Pancreas (tissue), 10 donors: Measurements from ENCODE around the gene GPX4. TPM values are rescaled to one million over a fixed set of nuclear protein-coding genes. Genes with fewer than 3 reads are reported as not detected.
A peak's percentile ranks its signal among the peaks of the same experiment; 100 is the strongest.

Experiments
- ATAC-seq, 4 donors: fragments of 200-7000 bp; cut with Tn5 transposase; one replicate each; pipeline versions ENCODE4 v1.8.0 to v1.9.1; 2020; ENCODE audit warnings: mild to moderate bottlenecking in 4 of 4, moderate library complexity in 4 of 4
- DNase-seq, 6 donors: peaks; one replicate each; pipeline ENCODE4 v3.0.0-alpha.2; 2020
- FAIRE-seq: peaks from 2 replicates; lab custom pipeline; 2012; peaks lifted over from hg19 to GRCh38; lab: Jason Lieb, UNC
- H3K27ac ChIP-seq, 4 donors: fragments of 200-600 bp; sonication (generic); 1 replicate in 3 of 4; 2 replicates in 1 of 4; pipeline versions ENCODE4 v1.5.0 to v1.8.0; 2020
- H3K27me3 ChIP-seq, 4 donors: fragments of 200-600 bp; one replicate each; pipeline ENCODE4 v1.8.0; 2021
- H3K36me3 ChIP-seq, 3 donors: fragments of 200-600 bp; sonication (generic) in 1 of 3; one replicate each; pipeline versions ENCODE4 v1.5.0 to v1.8.0; 2020 to 2021
- H3K4me1 ChIP-seq, 3 donors: fragments of 200-600 bp; one replicate each; pipeline ENCODE4 v1.8.0; 2021
- H3K4me3 ChIP-seq, 4 donors: fragments of 200-600 bp; sonication (generic) in 2 of 4; one replicate each; pipeline versions ENCODE4 v1.5.0 to v1.8.0; 2020 to 2021
- H3K9me3 ChIP-seq, 4 donors: fragments of 200-600 bp; one replicate each; pipeline ENCODE4 v1.8.0; 2021
- CTCF ChIP-seq, 4 donors: fragments of 200-600 bp; sonication (generic) in 3 of 4; IDR thresholded peaks; one replicate each; pipeline versions ENCODE4 v1.5.0 to v1.8.0; 2021; ENCODE audit warnings: antibody characterized with exemption in 4 of 4
- WGBS, 2 donors: extraction: QIAGEN DNeasy Blood & Tissue Kit; methylation state at CpG; one replicate each; pipeline ENCODE4 v1.1.7; 2013; 5-methylcytosine and 5-hydroxymethylcytosine counted together
- intact Hi-C, 3 donors: fragments of 100-400 bp; cut with DNase I; formaldehyde crosslinking; loops; one replicate each; pipeline versions ENCODE4 v1.11.1 to v1.14.2; 2022
- polyA plus RNA-seq, 2 donors: library from polyadenylated mRNA; stranded (reverse); fragments of 200-250 nt; gene quantifications; one replicate each; pipeline ENCODE4 v1.2.3, GENCODE V29; 2013
- total RNA-seq, 6 donors: library from RNA; stranded (reverse); fragmentation: NEBNext Ultra II Directional in 4 of 6; extraction: Animal tissue kit (Norgen Biotek cat#: 25700) in 4 of 6; gene quantifications; one replicate each; pipeline versions ENCODE4 v1.2.1 to v1.2.4, GENCODE V29; 2021 to 2023
- donor health status: healthy with polysubstance abuse.
- donor health status: DM: no; HTN: no; CAD: no; lungs with moderate emphysema.
- donor health status: DM: no; HTN: no; CAD: no.
- donor health status: control.
- donor health status: control.
- donor health status: Bipolar disorder and iron deficiency.
- donor health status: DM: yes; HTN: yes; CAD: no.
- donor health status: DM: no; HTN: no; CAD: no.
- donor health status: DM: no; HTN: no; CAD: no.
- donor health status: DM: yes; HTN: yes; CAD: no.

The GPX4 gene
- total and polyA plus RNA-seq, 8 donors: 48.8 to 290 (median 76.8) TPM

DNA sequence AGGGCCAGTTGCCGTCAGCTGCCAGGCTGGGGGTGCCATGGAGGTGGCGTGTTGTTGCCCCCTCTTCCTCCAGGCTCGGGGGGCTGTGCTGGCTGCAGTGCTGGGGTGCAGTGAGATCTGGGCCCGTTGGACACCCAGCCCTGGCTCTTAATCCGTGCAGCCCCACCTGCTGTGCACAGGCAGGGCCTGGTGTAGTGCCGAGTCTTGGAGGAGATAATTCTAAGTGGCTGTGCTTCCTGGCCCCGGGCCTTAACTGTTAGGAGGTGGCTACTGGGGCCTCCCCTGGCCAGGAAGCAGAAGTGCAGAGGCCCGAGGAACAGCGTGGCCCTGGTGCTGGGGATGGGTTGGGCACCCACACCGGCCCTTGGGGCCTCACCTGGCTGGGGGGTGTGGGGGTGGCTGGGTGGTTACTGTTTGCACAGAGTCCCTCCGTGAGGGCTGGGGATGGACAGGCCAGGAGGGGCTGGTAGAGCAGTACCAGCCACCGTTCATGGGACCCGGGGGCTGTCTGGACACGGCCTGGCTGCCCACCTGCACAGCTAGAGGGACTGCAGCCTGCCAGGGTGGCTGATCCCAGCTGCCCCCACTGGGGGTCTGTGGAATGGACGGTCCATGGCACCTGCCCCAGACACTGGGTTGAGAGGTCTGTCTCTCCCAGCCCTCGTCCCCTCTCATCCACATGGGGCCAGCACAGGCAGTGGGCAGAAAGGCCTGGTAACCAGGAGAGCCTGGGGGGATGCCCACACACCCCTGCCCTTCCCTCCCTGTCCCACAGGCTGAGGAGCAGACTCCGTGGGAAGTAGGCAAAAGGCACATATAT lies 3.3 kb downstream of the GPX4 start:
- Histone ChIP-seq H3K4me1 (peaks cover 7 to 13% (median 13%) of the 10 kb centered on the region in 3 donors), H3K9me3 (no peaks in the 10 kb centered on the region), H3K4me3 (no peak overlapping the region), H3K27ac (no peak overlapping the region), H3K36me3 (peaks cover 0 to 17% (median 0%) of the 10 kb centered on the region in 3 donors), H3K27me3 (no peaks in the 10 kb centered on the region)
- intact Hi-C loops: no loop called here
- WGBS, 2 donors: 66 to 73% methylated on average over 16 to 17 of the region's 17 CpGs
- no peak for TF ChIP-seq CTCF (IDR thresholded peaks at IDR 0.05)
- FAIRE-seq (no peak), ATAC-seq (no peak), DNase-seq (peak in 2 of 6 donors; percentile 52 to 82)

- Histone ChIP-seq H3K27me3 (no peaks in the 10 kb centered on the region), H3K9me3 (no peaks in the 10 kb centered on the region), H3K4me1 (peaks cover 3 to 7% (median 6%) of the 10 kb centered on the region in 3 donors), H3K36me3 (peaks cover 0 to 17% (median 0%) of the 10 kb centered on the region in 3 donors), H3K4me3 (no peak overlapping the region), H3K27ac (no peak overlapping the region)
- FAIRE-seq (no peak), ATAC-seq (no peak), DNase-seq (peak in 2 of 6 donors; percentile 50 to 72)
- intact Hi-C loops: no loop called here
- TF ChIP-seq CTCF (IDR thresholded peaks at IDR 0.05): no peak
- WGBS, 2 donors: 93 to 96% methylated on average over 21 to 25 of the region's 25 CpGs
These were observed 4.0 kb downstream of the GPX4 start for GRCh38 chr19:1107661-1108261.

- intact Hi-C loops: no loop called here
- no peak for ATAC-seq
- Histone ChIP-seq H3K4me3 (no peak overlapping the region), H3K27ac (no peak overlapping the region), H3K9me3 (no peaks in the 10 kb centered on the region), H3K4me1 (peaks cover under 1 to 1% (median 1%) of the 10 kb centered on the region in 3 donors), H3K36me3 (peaks cover 0 to 17% (median 0%) of the 10 kb centered on the region in 3 donors), H3K27me3 (no peaks in the 10 kb centered on the region)
- 93 to 95% methylated on average over 79 to 89 of the region's 89 CpGs for WGBS, 2 donors
- no peak for TF ChIP-seq CTCF (IDR thresholded peaks at IDR 0.05)
- FAIRE-seq: no peak
- peak in 2 of 6 donors; percentile 34 to 78 for DNase-seq
These were observed 4.7 kb downstream of the GPX4 start for GRCh38 chr19:1108291-1109031.

DNA sequence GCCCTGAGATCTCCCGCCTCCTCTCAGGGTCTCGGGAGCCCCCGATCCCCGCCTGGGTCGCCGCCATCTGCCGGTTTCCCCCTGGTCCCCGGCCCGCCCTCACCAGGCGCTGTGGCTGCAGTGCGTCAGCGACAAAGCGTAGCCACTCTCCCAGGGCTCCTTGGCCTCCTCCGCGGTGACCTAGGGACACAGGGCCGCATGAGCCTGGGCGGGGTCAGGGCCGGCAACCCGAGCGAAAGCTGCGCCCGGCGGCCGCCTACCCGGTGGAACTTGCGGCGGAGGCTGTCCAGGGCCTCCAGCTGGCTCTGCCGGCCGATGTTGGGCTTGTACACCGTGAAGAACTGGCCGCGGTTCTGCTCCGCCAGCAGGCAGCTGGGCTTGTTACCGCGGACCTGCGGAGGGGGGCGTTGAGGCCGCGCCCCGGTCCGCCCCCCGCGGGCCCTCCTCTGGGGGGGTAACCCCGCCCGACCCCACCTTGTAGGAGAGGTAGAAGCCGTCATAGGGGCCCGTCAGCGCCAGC lies 5.3 kb downstream of the GPX4 start:
- no peak for ATAC-seq
- no peak for TF ChIP-seq CTCF (IDR thresholded peaks at IDR 0.05)
- peaks cover 0 to 7% (median 6%) of the 10 kb centered on the region in 3 donors for H3K4me1 ChIP-seq
- intact Hi-C loops: no loop called here
- peaks cover 0 to 17% (median 0%) of the 10 kb centered on the region in 3 donors for H3K36me3 ChIP-seq
- no peak overlapping the region for H3K4me3 ChIP-seq
- FAIRE-seq: no peak
- no peak overlapping the region for H3K27ac ChIP-seq
- H3K9me3 ChIP-seq: no peaks in the 10 kb centered on the region
- no peaks in the 10 kb centered on the region for H3K27me3 ChIP-seq
- WGBS, 2 donors: 90 to 93% methylated on average over 48 of the region's 48 CpGs
- DNase-seq: peak in 2 of 6 donors; percentile 55 to 80
